Activated T-helper 17 cell treated with anti-CD3 and anti-CD28 coated beads, Interleukin-2, amount 50 U/mL, for 72 hours (primary cell): ENCODE results near the gene MICAL2. TPM values are rescaled to one million over a fixed set of nuclear protein-coding genes. Genes with fewer than 3 reads are reported as not detected.

Experiments used
- ATAC-seq: fragments of 150-1000 bp; cut with Tn5 transposase; replicated peaks from 2 replicates; pipeline ENCODE4 v1.10.0; 2021; ENCODE audit warnings: mild to moderate bottlenecking, moderate library complexity
- H3K27ac Mint-ChIP-seq: one replicate; pipeline ENCODE4 v1.8.0; 2022; ENCODE audit warnings: mixed read lengths
- H3K27me3 Mint-ChIP-seq: one replicate; pipeline ENCODE4 v1.8.0; 2022; ENCODE audit warnings: mixed read lengths
- H3K36me3 Mint-ChIP-seq: one replicate; pipeline ENCODE4 v1.8.0; 2022; ENCODE audit warnings: low read depth, mild to moderate bottlenecking, mixed read lengths
- H3K4me1 Mint-ChIP-seq: one replicate; pipeline ENCODE4 v1.8.0; 2022; ENCODE audit warnings: mixed read lengths
- H3K4me3 Mint-ChIP-seq: one replicate; pipeline ENCODE4 v1.8.0; 2022; ENCODE audit warnings: mild to moderate bottlenecking, mixed read lengths
- H3K9me3 Mint-ChIP-seq: one replicate; pipeline ENCODE4 v1.8.0; 2022; ENCODE audit warnings: mixed read lengths
- total RNA-seq, 2 donors: library from RNA; stranded (reverse); gene quantifications; one replicate each; pipeline ENCODE4 v1.2.3, GENCODE V29; 2022

The MICAL2 gene
- total RNA-seq, 2 donors from 2014 or later: 127 to 253 TPM

- peak; percentile 33 for ATAC-seq
- H3K4me1 Mint-ChIP-seq: peaks cover 33% of the 10 kb centered on the region
These were observed 53.9 kb downstream of the MICAL2 start for GRCh38 chr11:12164061-12165014.

DNA sequence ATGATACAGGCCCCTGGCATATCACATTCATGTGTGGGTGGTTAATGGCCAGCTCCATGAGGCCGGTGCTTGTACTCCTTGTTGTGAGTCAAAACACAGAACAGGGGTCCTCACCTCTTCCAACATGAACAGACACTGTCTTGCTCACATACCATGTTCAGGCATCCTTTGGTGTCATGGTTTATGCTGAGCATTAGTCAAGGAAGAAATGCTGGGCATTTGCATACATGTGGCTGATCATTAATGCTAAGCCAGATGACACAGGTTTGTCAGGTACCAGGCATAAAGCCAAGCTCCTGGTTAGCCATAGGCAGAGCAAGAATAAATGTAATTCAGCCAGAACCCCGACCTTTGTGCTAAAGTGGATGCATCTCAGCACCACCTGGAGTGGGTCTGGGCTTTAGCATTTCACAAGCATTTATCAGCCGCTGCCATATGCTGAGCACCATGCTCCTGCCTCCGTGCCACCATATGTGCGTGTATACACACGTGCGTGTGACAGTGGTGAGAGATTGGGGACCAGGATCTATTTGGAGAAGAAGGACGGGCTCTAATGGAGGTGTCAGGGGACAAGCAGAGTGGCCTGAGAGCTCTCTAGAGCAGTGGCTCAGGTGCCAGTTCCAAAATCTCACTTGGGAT, 55.0 kb downstream of the MICAL2 start:
- H3K36me3 Mint-ChIP-seq: peaks cover 39% of the 10 kb centered on the region
- H3K4me1 Mint-ChIP-seq: peaks cover 28% of the 10 kb centered on the region
- H3K27ac Mint-ChIP-seq: peak overlapping the region; percentile 98
- no peak for ATAC-seq
- H3K9me3 Mint-ChIP-seq: no peaks in the 10 kb centered on the region
- H3K27me3 Mint-ChIP-seq: no peaks in the 10 kb centered on the region
- no peak overlapping the region for H3K4me3 Mint-ChIP-seq

More at GRCh38 chr11:12164061-12165014, 53.9 kb downstream of the MICAL2 start:
- Mint-ChIP-seq H3K36me3 (peaks cover 39% of the 10 kb centered on the region), H3K27ac (peak overlapping the region; percentile 80), H3K27me3 (no peaks in the 10 kb centered on the region), H3K4me3 (peak overlapping the region; percentile 27), H3K9me3 (no peaks in the 10 kb centered on the region)

DNA sequence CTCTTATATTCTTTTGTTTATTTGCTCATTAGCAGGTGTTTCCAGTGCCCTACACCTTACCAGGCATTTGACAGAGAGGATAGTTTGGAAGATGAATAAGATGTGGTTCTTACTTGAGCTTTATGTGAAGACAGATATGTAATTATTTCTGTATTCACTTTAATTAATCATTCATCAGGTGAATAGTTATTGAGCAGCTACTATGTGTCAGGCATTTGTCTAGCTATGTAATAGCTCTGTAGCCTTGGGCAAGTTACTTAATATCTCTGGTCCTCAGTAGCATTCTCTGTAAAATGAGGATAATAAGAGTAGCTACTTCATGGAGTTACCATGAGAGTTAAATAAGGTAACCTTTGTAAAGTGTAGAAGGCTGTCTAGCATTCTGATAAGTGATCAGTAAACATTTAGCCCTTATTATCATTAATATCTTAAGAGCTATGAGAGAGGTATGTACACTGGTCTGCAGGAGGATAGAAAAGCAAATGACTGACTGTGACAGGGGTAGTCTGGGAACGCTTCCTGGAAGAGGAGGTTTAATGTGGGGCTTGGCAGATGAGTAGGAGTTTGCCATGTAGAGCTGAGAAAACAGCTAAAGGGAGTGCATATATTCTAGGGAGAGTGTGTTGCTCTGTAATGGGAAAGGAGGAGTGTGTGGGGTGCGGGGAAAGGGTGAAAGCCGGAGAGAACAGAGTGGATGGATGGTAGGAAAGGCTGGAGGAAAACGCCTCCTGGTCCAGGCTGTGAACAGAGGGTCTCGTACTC, 56.1 kb downstream of the MICAL2 start:
- H3K27me3 Mint-ChIP-seq: no peaks in the 10 kb centered on the region
- peak overlapping the region; percentile 68 for H3K4me3 Mint-ChIP-seq
- no peaks in the 10 kb centered on the region for H3K9me3 Mint-ChIP-seq
- H3K4me1 Mint-ChIP-seq: peaks cover 28% of the 10 kb centered on the region
- no peak for ATAC-seq
- H3K27ac Mint-ChIP-seq: peak overlapping the region; percentile 98
- peaks cover 34% of the 10 kb centered on the region for H3K36me3 Mint-ChIP-seq

DNA sequence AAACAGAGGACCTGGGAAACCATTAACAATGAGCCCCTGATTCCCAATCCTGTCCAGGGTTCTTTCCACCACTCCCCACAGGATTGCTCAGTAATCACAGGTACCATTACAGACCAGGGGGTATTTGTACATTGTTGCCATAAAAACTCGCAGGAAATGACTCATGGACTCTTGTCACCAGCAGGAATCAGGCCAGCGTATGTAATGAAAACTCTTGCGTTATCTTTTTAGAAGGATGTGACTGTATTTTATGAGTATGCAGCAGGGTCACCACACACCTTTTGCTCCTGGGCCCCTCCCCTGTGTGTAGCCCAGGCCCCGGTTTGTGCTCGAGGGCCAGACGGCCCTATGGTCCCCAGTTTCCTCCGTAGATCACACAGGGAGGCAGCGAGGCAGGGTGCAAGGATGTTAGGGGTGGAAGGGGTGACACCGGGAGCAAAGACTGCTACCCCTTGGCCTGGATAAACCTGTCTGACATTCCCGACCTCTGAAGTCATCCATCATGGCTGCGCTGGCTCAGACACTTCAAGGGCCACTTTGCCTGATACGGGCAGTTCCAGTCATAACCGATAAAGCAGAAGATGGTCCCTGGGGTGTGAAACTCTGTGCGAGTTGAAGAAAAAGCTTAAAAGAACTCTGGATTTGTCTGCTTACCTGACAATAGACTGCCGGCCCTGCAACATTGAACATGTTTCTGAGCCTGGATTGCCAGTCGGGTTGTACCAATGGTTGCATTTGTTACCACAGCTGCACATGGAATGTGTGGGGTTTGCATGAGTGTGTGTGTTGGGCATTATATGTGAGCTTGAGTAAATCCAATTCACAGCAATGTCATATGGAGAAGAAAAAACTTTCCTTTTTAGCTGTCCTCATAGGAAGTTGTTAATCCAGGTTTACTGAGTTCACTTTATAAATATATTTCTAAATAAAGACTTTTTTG, 56.9 kb downstream of the MICAL2 start:
- H3K27me3 Mint-ChIP-seq: no peaks in the 10 kb centered on the region
- no peaks in the 10 kb centered on the region for H3K9me3 Mint-ChIP-seq
- H3K4me1 Mint-ChIP-seq: peaks cover 28% of the 10 kb centered on the region
- H3K4me3 Mint-ChIP-seq: peak overlapping the region; percentile 68
- H3K27ac Mint-ChIP-seq: peak overlapping the region; percentile 98
- peak; percentile 97 for ATAC-seq
- peaks cover 31% of the 10 kb centered on the region for H3K36me3 Mint-ChIP-seq

DNA sequence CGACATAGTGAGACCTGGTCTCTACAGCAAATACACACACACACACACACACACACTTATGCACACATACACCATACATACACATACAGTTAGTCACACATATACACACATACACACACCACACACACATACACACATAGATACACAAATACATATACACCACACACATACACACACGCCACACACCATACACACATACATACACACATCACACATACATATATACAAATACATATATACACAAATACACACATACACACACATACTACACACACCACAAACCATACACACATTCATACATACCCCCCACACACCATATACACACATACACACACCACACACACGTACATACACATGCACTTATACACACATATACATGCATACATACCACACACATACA, 57.7 kb downstream of the MICAL2 start:
- Mint-ChIP-seq H3K9me3 (no peaks in the 10 kb centered on the region), H3K36me3 (peaks cover 26% of the 10 kb centered on the region), H3K27me3 (no peaks in the 10 kb centered on the region), H3K4me1 (peaks cover 30% of the 10 kb centered on the region), H3K27ac (peak overlapping the region; percentile 10), H3K4me3 (no peak overlapping the region)
- no peak for ATAC-seq

- Mint-ChIP-seq H3K36me3 (peaks cover 19% of the 10 kb centered on the region), H3K27me3 (no peaks in the 10 kb centered on the region), H3K4me3 (no peak overlapping the region), H3K9me3 (no peaks in the 10 kb centered on the region), H3K4me1 (peaks cover 33% of the 10 kb centered on the region), H3K27ac (peak overlapping the region; percentile 36)
- no peak for ATAC-seq
These were observed 59.4 kb downstream of the MICAL2 start for GRCh38 chr11:12169822-12170221.

DNA sequence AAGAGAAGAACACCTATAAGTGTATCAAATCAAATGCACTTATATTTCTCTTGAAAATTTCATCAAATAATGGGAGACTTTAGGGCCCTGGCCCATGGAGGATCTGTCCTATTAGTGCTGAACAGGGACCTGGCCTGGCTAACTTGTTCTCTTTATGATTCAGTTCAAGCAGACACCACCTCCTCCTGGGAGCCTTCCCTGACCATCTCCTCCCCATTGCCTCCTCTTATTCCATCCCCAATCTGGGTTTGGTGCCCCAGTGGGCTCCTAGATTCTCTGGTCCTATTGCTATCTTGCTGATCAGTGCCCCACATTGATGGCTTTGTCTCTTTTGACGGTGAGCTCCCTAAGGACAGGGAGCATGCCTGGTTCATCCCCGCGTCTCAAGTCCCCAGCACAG, 60.1 kb downstream of the MICAL2 start:
- H3K27ac Mint-ChIP-seq: no peak overlapping the region
- H3K4me3 Mint-ChIP-seq: no peak overlapping the region
- H3K36me3 Mint-ChIP-seq: peaks cover 20% of the 10 kb centered on the region
- H3K9me3 Mint-ChIP-seq: no peaks in the 10 kb centered on the region
- no peaks in the 10 kb centered on the region for H3K27me3 Mint-ChIP-seq
- no peak for ATAC-seq
- H3K4me1 Mint-ChIP-seq: peaks cover 38% of the 10 kb centered on the region

- Mint-ChIP-seq H3K36me3 (peaks cover 20% of the 10 kb centered on the region), H3K27ac (peak overlapping the region; percentile 61), H3K27me3 (no peaks in the 10 kb centered on the region), H3K4me1 (peaks cover 41% of the 10 kb centered on the region), H3K4me3 (no peak overlapping the region), H3K9me3 (no peaks in the 10 kb centered on the region)
- no peak for ATAC-seq
These were observed 60.6 kb downstream of the MICAL2 start for GRCh38 chr11:12170984-12171383.

GRCh38 chr11:12171921-12172320, 61.5 kb downstream of the MICAL2 start:
- no peaks in the 10 kb centered on the region for H3K9me3 Mint-ChIP-seq
- H3K4me3 Mint-ChIP-seq: no peak overlapping the region
- H3K36me3 Mint-ChIP-seq: peaks cover 14% of the 10 kb centered on the region
- no peaks in the 10 kb centered on the region for H3K27me3 Mint-ChIP-seq
- peaks cover 41% of the 10 kb centered on the region for H3K4me1 Mint-ChIP-seq
- ATAC-seq: no peak
- peak overlapping the region; percentile 6 for H3K27ac Mint-ChIP-seq

DNA sequence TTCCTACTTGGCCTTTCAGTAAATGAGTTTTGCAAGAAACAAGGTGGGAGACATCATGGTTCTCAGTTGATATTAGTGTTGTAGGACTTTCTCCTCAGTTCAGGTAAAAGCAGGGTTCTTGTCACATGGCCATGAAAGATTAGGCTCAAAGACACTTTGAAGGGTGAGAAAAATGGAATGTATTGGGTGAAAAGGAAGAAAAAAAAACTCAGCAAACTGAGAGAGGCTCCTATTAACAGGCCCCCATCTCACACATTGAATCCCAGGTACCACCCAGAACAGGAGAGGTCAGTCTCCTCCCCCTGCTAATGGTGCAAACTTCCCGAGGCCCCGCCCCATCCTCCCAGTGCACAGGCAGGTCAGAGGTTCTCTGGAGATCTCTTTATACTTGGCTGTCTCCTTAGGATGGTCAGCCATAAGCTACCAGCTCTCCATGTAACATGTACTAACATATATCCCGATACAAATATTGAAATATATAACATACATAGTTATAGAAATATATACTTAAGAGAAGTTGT, 62.2 kb downstream of the MICAL2 start:
- H3K36me3 Mint-ChIP-seq: peaks cover 9% of the 10 kb centered on the region
- H3K4me3 Mint-ChIP-seq: no peak overlapping the region
- no peak for ATAC-seq
- H3K27ac Mint-ChIP-seq: peak overlapping the region; percentile 100
- H3K9me3 Mint-ChIP-seq: no peaks in the 10 kb centered on the region
- peaks cover 38% of the 10 kb centered on the region for H3K4me1 Mint-ChIP-seq
- H3K27me3 Mint-ChIP-seq: no peaks in the 10 kb centered on the region

- Mint-ChIP-seq H3K27me3 (no peaks in the 10 kb centered on the region), H3K36me3 (peaks cover 14% of the 10 kb centered on the region), H3K4me1 (peaks cover 40% of the 10 kb centered on the region), H3K4me3 (peak overlapping the region; percentile 16), H3K9me3 (no peaks in the 10 kb centered on the region), H3K27ac (peak overlapping the region; percentile 100)
- no peak for ATAC-seq
These were observed 62.7 kb downstream of the MICAL2 start for GRCh38 chr11:12173111-12173510.

GRCh38 chr11:12174128-12174476, 63.7 kb downstream of the MICAL2 start:
- H3K27ac Mint-ChIP-seq: peak overlapping the region; percentile 100
- H3K4me3 Mint-ChIP-seq: peak overlapping the region; percentile 89
- H3K4me1 Mint-ChIP-seq: peaks cover 45% of the 10 kb centered on the region
- peak; percentile 54 for ATAC-seq
- H3K9me3 Mint-ChIP-seq: no peaks in the 10 kb centered on the region
- H3K36me3 Mint-ChIP-seq: peaks cover 18% of the 10 kb centered on the region
- H3K27me3 Mint-ChIP-seq: no peaks in the 10 kb centered on the region

GRCh38 chr11:12174477-12175143, 64.2 kb downstream of the MICAL2 start:
- H3K27ac Mint-ChIP-seq: peak overlapping the region; percentile 100
- peak overlapping the region; percentile 89 for H3K4me3 Mint-ChIP-seq
- ATAC-seq: peak; percentile 66
- no peaks in the 10 kb centered on the region for H3K27me3 Mint-ChIP-seq
- peaks cover 18% of the 10 kb centered on the region for H3K36me3 Mint-ChIP-seq
- peaks cover 50% of the 10 kb centered on the region for H3K4me1 Mint-ChIP-seq
- H3K9me3 Mint-ChIP-seq: no peaks in the 10 kb centered on the region
